ENCODE results near the gene DBX2.
"Not testable (repeated sequence)": the region's sequence is repeated elsewhere in the genome, so short reads cannot be mapped to it uniquely, and the experiment has no call there.

The DBX2 gene

GRCh38 chr12:45050751-45051571, at the start of gene DBX2:
Gene DBX2, minus strand, starts transcription at chr12:45051099. Its CDS starts 172 bp downstream, at chr12:45050927.
- DNase-seq (ENCODE audit: low read depth) = no peak

GRCh38 chr12:45098766-45099165, 47.9 kb upstream of the DBX2 start:
- no peak for DNase-seq (ENCODE audit: low read depth)

GRCh38 chr12:45095417-45095816, 44.5 kb upstream of the DBX2 start:
- not testable (repeated sequence) for DNase-seq (ENCODE audit: low read depth)

- DNase-seq (ENCODE audit: low read depth) = no peak
Measured at GRCh38 chr12:45093051-45093450, 42.2 kb upstream of the DBX2 start.

GRCh38 chr12:45089411-45090075, 38.6 kb upstream of the DBX2 start:
- no peak for DNase-seq (ENCODE audit: low read depth)

GRCh38 chr12:45088608-45089007, 37.7 kb upstream of the DBX2 start:
- no peak for DNase-seq (ENCODE audit: low read depth)

- DNase-seq (ENCODE audit: low read depth) = not testable (repeated sequence)
Measured at GRCh38 chr12:45084248-45084647, 33.3 kb upstream of the DBX2 start.

GRCh38 chr12:45077251-45077650, 26.4 kb upstream of the DBX2 start:
- DNase-seq (ENCODE audit: low read depth) = no peak

- no peak for DNase-seq (ENCODE audit: low read depth)
Measured at GRCh38 chr12:45076417-45077026, 25.6 kb upstream of the DBX2 start.

GRCh38 chr12:45075587-45076282, 24.8 kb upstream of the DBX2 start:
- DNase-seq (ENCODE audit: low read depth) = no peak

GRCh38 chr12:45065125-45065626, 14.3 kb upstream of the DBX2 start:
- no peak for DNase-seq (ENCODE audit: low read depth)

GRCh38 chr12:45060976-45061375, 10.1 kb upstream of the DBX2 start:
- no peak for DNase-seq (ENCODE audit: low read depth)

- DNase-seq (ENCODE audit: low read depth) = no peak
Measured at GRCh38 chr12:45051572-45052125, 750 bp upstream of the DBX2 start.

GRCh38 chr12:45049912-45050750, 768 bp downstream of the DBX2 start:
- DNase-seq (ENCODE audit: low read depth) = no peak

- DNase-seq (ENCODE audit: low read depth) = no peak
Measured at GRCh38 chr12:45042599-45042998, 8.3 kb downstream of the DBX2 start.

GRCh38 chr12:45040977-45041376, 9.9 kb downstream of the DBX2 start:
- DNase-seq (ENCODE audit: low read depth) = no peak

- no peak for DNase-seq (ENCODE audit: low read depth)
Measured at GRCh38 chr12:45039757-45040156, 11.1 kb downstream of the DBX2 start.

GRCh38 chr12:45034861-45035265, 16.0 kb downstream of the DBX2 start:
- no peak for DNase-seq (ENCODE audit: low read depth)

GRCh38 chr12:45017916-45018315, 33.0 kb downstream of the DBX2 start:
- no peak for DNase-seq (ENCODE audit: low read depth)

GRCh38 chr12:45014396-45014795, 36.5 kb downstream of the DBX2 start:
- no peak for DNase-seq (ENCODE audit: low read depth)

GRCh38 chr12:45012749-45013148, 38.1 kb downstream of the DBX2 start:
- no peak for DNase-seq (ENCODE audit: low read depth)
